BE2C (cell line): ENCODE results near the gene KRT33B.
A peak's percentile ranks its signal among the peaks of the same experiment; 100 is the strongest.

Experiments
- DNase-seq: peaks from one replicate; pipeline ENCODE4 v3.0.0-alpha.2; 2020
- H3K27me3 ChIP-seq: fragments of 250-450 bp; sonication (Bioruptor Pico); 2 replicates; pipeline ENCODE4 v1.5.1; 2020; ENCODE audit warnings: mild to moderate bottlenecking
- H3K36me3 ChIP-seq: fragments of 250-450 bp; sonication (Bioruptor Pico); 2 replicates; pipeline ENCODE4 v1.5.1; 2020; ENCODE audit warnings: mild to moderate bottlenecking
- H3K4me1 ChIP-seq: fragments of 250-450 bp; sonication (Bioruptor Pico); 2 replicates; pipeline ENCODE4 v1.5.1; 2020
- H3K4me3 ChIP-seq: 2 replicates; pipeline ENCODE4 v1.5.1; 2011; ENCODE audit warnings: low read depth, low read length
- H3K9me3 ChIP-seq: fragments of 250-450 bp; sonication (Bioruptor Pico); 2 replicates; pipeline ENCODE4 v1.5.1; 2020
- CTCF ChIP-seq: IDR thresholded peaks from 2 replicates; pipeline ENCODE4 v1.5.1; 2012; ENCODE audit warnings: mild to moderate bottlenecking, low read depth, low read length

The KRT33B gene

GRCh38 chr17:41334385-41335305 lies 35.0 kb downstream of the KRT33B start:
- no peak for TF ChIP-seq CTCF
- Histone ChIP-seq H3K27me3 (peaks cover 9% of the 10 kb centered on the region), H3K4me3 (no peak overlapping the region), H3K4me1 (no peaks in the 10 kb centered on the region), H3K9me3 (no peaks in the 10 kb centered on the region), H3K36me3 (no peaks in the 10 kb centered on the region)
- no peak for DNase-seq

GRCh38 chr17:41333836-41334235 lies 35.8 kb downstream of the KRT33B start:
- no peaks in the 10 kb centered on the region for H3K36me3 ChIP-seq
- no peaks in the 10 kb centered on the region for H3K4me1 ChIP-seq
- TF ChIP-seq CTCF, result no peak
- H3K9me3 ChIP-seq, result no peaks in the 10 kb centered on the region
- peaks cover under 1% of the 10 kb centered on the region for H3K27me3 ChIP-seq
- H3K4me3 ChIP-seq, result no peak overlapping the region
- no peak for DNase-seq

- H3K27me3 ChIP-seq, result no peaks in the 10 kb centered on the region; the same call in 1 of the 2 replicates
- H3K9me3 ChIP-seq, result no peaks in the 10 kb centered on the region
- DNase-seq, result no peak
- no peak overlapping the region for H3K4me3 ChIP-seq
- no peaks in the 10 kb centered on the region for H3K4me1 ChIP-seq
- H3K36me3 ChIP-seq, result no peaks in the 10 kb centered on the region
- TF ChIP-seq CTCF, result no peak
Measured at GRCh38 chr17:41333098-41333497, 36.5 kb downstream of the KRT33B start.

GRCh38 chr17:41332239-41332638 lies 37.4 kb downstream of the KRT33B start:
- Histone ChIP-seq H3K9me3 (no peaks in the 10 kb centered on the region), H3K36me3 (no peaks in the 10 kb centered on the region), H3K27me3 (no peaks in the 10 kb centered on the region; the same call in 1 of the 2 replicates), H3K4me1 (no peaks in the 10 kb centered on the region), H3K4me3 (no peak overlapping the region)
- DNase-seq, result no peak
- TF ChIP-seq CTCF, result no peak

- Histone ChIP-seq H3K9me3 (no peaks in the 10 kb centered on the region), H3K36me3 (no peaks in the 10 kb centered on the region), H3K4me1 (no peaks in the 10 kb centered on the region), H3K4me3 (no peak overlapping the region), H3K27me3 (no peaks in the 10 kb centered on the region; the same call in 1 of the 2 replicates)
- DNase-seq, result no peak
- no peak for TF ChIP-seq CTCF
Measured at GRCh38 chr17:41331606-41332005, 38.0 kb downstream of the KRT33B start.

- H3K4me3 ChIP-seq, result no peak overlapping the region
- no peaks in the 10 kb centered on the region for H3K36me3 ChIP-seq
- peak; percentile 63 for DNase-seq
- no peaks in the 10 kb centered on the region for H3K4me1 ChIP-seq
- no peaks in the 10 kb centered on the region; the same call in 1 of the 2 replicates for H3K27me3 ChIP-seq
- H3K9me3 ChIP-seq, result no peaks in the 10 kb centered on the region
- TF ChIP-seq CTCF, result peak; percentile 75
Measured at GRCh38 chr17:41329279-41329948, 40.2 kb downstream of the KRT33B start.
